ENCODE measurements around the gene TCHH. TPM values are rescaled to one million over a fixed set of nuclear protein-coding genes. Genes with fewer than 3 reads are reported as not detected.
"Not testable (repeated sequence)": the region's sequence is repeated elsewhere in the genome, so short reads cannot be mapped to it uniquely, and the experiment has no call there.

TCHH gene
- not detected in 2 replicates for total RNA-seq

- no peak within 1 kb of the TSS for H3K27ac Mint-ChIP-seq
- no peaks in the 10 kb centered on the region for H3K4me1 Mint-ChIP-seq (ENCODE audit: low read depth)
- intact Hi-C loops (cut with micrococcal nuclease): no loop called here
- no peak within 1 kb of the TSS for H3K4me3 Mint-ChIP-seq
- H3K27me3 Mint-ChIP-seq (ENCODE audit: insufficient read depth): peaks cover 28% of the 10 kb centered on the region
- H3K9me3 Mint-ChIP-seq: no peaks in the 10 kb centered on the region
- peaks cover 1% of the 10 kb centered on the region for H3K36me3 Mint-ChIP-seq (ENCODE audit: low read depth)
- no peak for DNase-seq (ENCODE audit: low spot score)
Measured at GRCh38 chr1:152115344-152115743, at the start of gene TCHH. Gene TCHH (minus strand): TSS chr1:152115444. CDS start chr1:152114080, 1,364 bp downstream.

GRCh38 chr1:152164517-152165136 is 49.4 kb upstream of the TCHH start:
- H3K9me3 Mint-ChIP-seq: peaks cover 3% of the 10 kb centered on the region
- H3K36me3 Mint-ChIP-seq (ENCODE audit: low read depth): no peaks in the 10 kb centered on the region
- peaks cover 12% of the 10 kb centered on the region for H3K27me3 Mint-ChIP-seq (ENCODE audit: insufficient read depth)
- no peak overlapping the region for H3K27ac Mint-ChIP-seq
- DNase-seq (ENCODE audit: low spot score): no peak
- peaks cover 7% of the 10 kb centered on the region for H3K4me1 Mint-ChIP-seq (ENCODE audit: low read depth)
- no peak overlapping the region for H3K4me3 Mint-ChIP-seq
- intact Hi-C loops (cut with micrococcal nuclease): no loop called here

- H3K4me3 Mint-ChIP-seq: no peak overlapping the region
- intact Hi-C loops (cut with micrococcal nuclease): no loop called here
- H3K9me3 Mint-ChIP-seq: peaks cover 3% of the 10 kb centered on the region
- DNase-seq (ENCODE audit: low spot score): no peak
- no peaks in the 10 kb centered on the region for H3K36me3 Mint-ChIP-seq (ENCODE audit: low read depth)
- peaks cover 7% of the 10 kb centered on the region for H3K4me1 Mint-ChIP-seq (ENCODE audit: low read depth)
- no peak overlapping the region for H3K27ac Mint-ChIP-seq
- peaks cover 12% of the 10 kb centered on the region for H3K27me3 Mint-ChIP-seq (ENCODE audit: insufficient read depth)
Measured at GRCh38 chr1:152162792-152163463, 47.7 kb upstream of the TCHH start.

GRCh38 chr1:152160576-152160975 is 45.3 kb upstream of the TCHH start:
- Mint-ChIP-seq H3K36me3 (ENCODE audit: low read depth) (no peaks in the 10 kb centered on the region), H3K4me1 (ENCODE audit: low read depth) (peaks cover 2% of the 10 kb centered on the region), H3K27me3 (ENCODE audit: insufficient read depth) (peaks cover 12% of the 10 kb centered on the region), H3K4me3 (no peak overlapping the region), H3K9me3 (peaks cover 1% of the 10 kb centered on the region), H3K27ac (no peak overlapping the region)
- DNase-seq (ENCODE audit: low spot score): no peak
- intact Hi-C loops (cut with micrococcal nuclease): no loop called here

GRCh38 chr1:152159144-152159543 is 43.9 kb upstream of the TCHH start, which contains the start of gene RPTN:
Gene RPTN (minus strand): TSS chr1:152159228. CDS start chr1:152157889, 1,339 bp downstream.
- H3K9me3 Mint-ChIP-seq: no peaks in the 10 kb centered on the region
- DNase-seq (ENCODE audit: low spot score): no peak
- intact Hi-C loops (cut with micrococcal nuclease): no loop called here
- H3K36me3 Mint-ChIP-seq (ENCODE audit: low read depth): no peaks in the 10 kb centered on the region
- H3K27ac Mint-ChIP-seq: no peak within 1 kb of the TSS
- no peaks in the 10 kb centered on the region for H3K4me1 Mint-ChIP-seq (ENCODE audit: low read depth)
- peaks cover 12% of the 10 kb centered on the region for H3K27me3 Mint-ChIP-seq (ENCODE audit: insufficient read depth)
- no peak within 1 kb of the TSS for H3K4me3 Mint-ChIP-seq

GRCh38 chr1:152153996-152154395 is 38.8 kb upstream of the TCHH start:
- H3K4me3 Mint-ChIP-seq: no peak overlapping the region
- no peaks in the 10 kb centered on the region for H3K4me1 Mint-ChIP-seq (ENCODE audit: low read depth)
- H3K9me3 Mint-ChIP-seq: no peaks in the 10 kb centered on the region
- DNase-seq (ENCODE audit: low spot score): no peak
- H3K36me3 Mint-ChIP-seq (ENCODE audit: low read depth): no peaks in the 10 kb centered on the region
- peaks cover 15% of the 10 kb centered on the region for H3K27me3 Mint-ChIP-seq (ENCODE audit: insufficient read depth)
- intact Hi-C loops (cut with micrococcal nuclease): no loop called here
- no peak overlapping the region for H3K27ac Mint-ChIP-seq

GRCh38 chr1:152151646-152152045 is 36.4 kb upstream of the TCHH start:
- Mint-ChIP-seq H3K4me3 (no peak overlapping the region), H3K27me3 (ENCODE audit: insufficient read depth) (peaks cover 15% of the 10 kb centered on the region), H3K36me3 (ENCODE audit: low read depth) (no peaks in the 10 kb centered on the region), H3K9me3 (peaks cover 12% of the 10 kb centered on the region), H3K4me1 (ENCODE audit: low read depth) (no peaks in the 10 kb centered on the region), H3K27ac (no peak overlapping the region)
- intact Hi-C loops (cut with micrococcal nuclease): no loop called here
- DNase-seq (ENCODE audit: low spot score): no peak

- no peak for DNase-seq (ENCODE audit: low spot score)
- peaks cover 19% of the 10 kb centered on the region for H3K27me3 Mint-ChIP-seq (ENCODE audit: insufficient read depth)
- no peaks in the 10 kb centered on the region for H3K4me1 Mint-ChIP-seq (ENCODE audit: low read depth)
- intact Hi-C loops (cut with micrococcal nuclease): no loop called here
- no peaks in the 10 kb centered on the region for H3K36me3 Mint-ChIP-seq (ENCODE audit: low read depth)
- H3K27ac Mint-ChIP-seq: no peak overlapping the region
- H3K9me3 Mint-ChIP-seq: peaks cover 22% of the 10 kb centered on the region
- no peak overlapping the region for H3K4me3 Mint-ChIP-seq
Measured at GRCh38 chr1:152148981-152149380, 33.7 kb upstream of the TCHH start.

GRCh38 chr1:152148051-152148450 is 32.8 kb upstream of the TCHH start:
- intact Hi-C loops (cut with micrococcal nuclease): no loop called here
- no peak overlapping the region for H3K27ac Mint-ChIP-seq
- H3K27me3 Mint-ChIP-seq (ENCODE audit: insufficient read depth): peaks cover 18% of the 10 kb centered on the region
- H3K9me3 Mint-ChIP-seq: peaks cover 22% of the 10 kb centered on the region
- no peak overlapping the region for H3K4me3 Mint-ChIP-seq
- H3K36me3 Mint-ChIP-seq (ENCODE audit: low read depth): no peaks in the 10 kb centered on the region
- H3K4me1 Mint-ChIP-seq (ENCODE audit: low read depth): no peaks in the 10 kb centered on the region
- DNase-seq (ENCODE audit: low spot score): no peak

- Mint-ChIP-seq H3K27ac (no peak overlapping the region), H3K36me3 (ENCODE audit: low read depth) (no peaks in the 10 kb centered on the region), H3K4me3 (no peak overlapping the region), H3K4me1 (ENCODE audit: low read depth) (no peaks in the 10 kb centered on the region), H3K9me3 (peaks cover 22% of the 10 kb centered on the region), H3K27me3 (ENCODE audit: insufficient read depth) (peaks cover 17% of the 10 kb centered on the region)
- intact Hi-C loops (cut with micrococcal nuclease): no loop called here
- no peak for DNase-seq (ENCODE audit: low spot score)
Measured at GRCh38 chr1:152145769-152146168, 30.5 kb upstream of the TCHH start.

GRCh38 chr1:152144674-152145183 is 29.5 kb upstream of the TCHH start:
- H3K4me1 Mint-ChIP-seq (ENCODE audit: low read depth); H3K4me3 Mint-ChIP-seq; H3K27ac Mint-ChIP-seq; DNase-seq (ENCODE audit: low spot score); H3K36me3 Mint-ChIP-seq (ENCODE audit: low read depth); intact Hi-C loops (cut with micrococcal nuclease): not testable (repeated sequence)
- peaks cover 12% of the 10 kb centered on the region for H3K27me3 Mint-ChIP-seq (ENCODE audit: insufficient read depth)
- H3K9me3 Mint-ChIP-seq: peaks cover 22% of the 10 kb centered on the region

GRCh38 chr1:152143150-152143887 is 28.1 kb upstream of the TCHH start:
- H3K27ac Mint-ChIP-seq: no peak overlapping the region
- no peak for DNase-seq (ENCODE audit: low spot score)
- intact Hi-C loops (cut with micrococcal nuclease): loop anchor here (2.0 kb wide), 1 partner anchor 315 kb away; no protein-coding TSS in a partner anchor
- H3K36me3 Mint-ChIP-seq (ENCODE audit: low read depth): no peaks in the 10 kb centered on the region
- no peaks in the 10 kb centered on the region for H3K4me1 Mint-ChIP-seq (ENCODE audit: low read depth)
- peaks cover 16% of the 10 kb centered on the region for H3K9me3 Mint-ChIP-seq
- peaks cover 16% of the 10 kb centered on the region for H3K27me3 Mint-ChIP-seq (ENCODE audit: insufficient read depth)
- H3K4me3 Mint-ChIP-seq: no peak overlapping the region

Data from activated T-helper 1 cell treated with anti-CD3 and anti-CD28 coated beads, Interleukin-12 subunit alpha, Interleukin-12 subunit beta, Interleukin-2, Interleukin-4 antibody, amounts not matched to agents 30 ng/mL and 10 ng/mL and 1 ng/mL, durations not matched to agents 14 hours and 24 hours and 36 hours (primary cell).